ENCODE measurements around the gene FGD3.

FGD3 gene

DNA sequence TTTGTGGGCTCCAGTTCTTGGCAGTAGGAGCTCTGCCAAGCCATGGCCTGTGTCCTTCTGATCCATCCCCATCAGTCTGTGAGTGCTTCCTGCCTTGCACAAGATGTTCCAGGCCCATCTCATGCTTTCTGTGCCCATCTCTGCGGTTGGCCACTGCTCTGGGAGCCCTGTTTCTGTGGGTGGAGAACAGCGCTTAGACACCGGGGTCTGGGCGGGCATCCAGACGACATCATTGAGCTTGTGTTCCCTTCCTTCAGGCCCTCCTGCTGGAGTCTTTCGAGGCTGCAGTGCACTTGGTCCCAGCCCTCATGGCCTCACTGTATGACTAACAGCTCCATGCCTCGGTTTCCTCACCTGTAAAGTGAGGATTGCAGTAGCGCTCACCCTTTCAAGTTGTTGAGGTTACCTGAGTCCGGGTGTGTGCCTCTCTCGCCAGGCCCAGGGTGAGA lies 133.8 kb downstream of the FGD3 start:
- DNase-seq = no peak

DNA sequence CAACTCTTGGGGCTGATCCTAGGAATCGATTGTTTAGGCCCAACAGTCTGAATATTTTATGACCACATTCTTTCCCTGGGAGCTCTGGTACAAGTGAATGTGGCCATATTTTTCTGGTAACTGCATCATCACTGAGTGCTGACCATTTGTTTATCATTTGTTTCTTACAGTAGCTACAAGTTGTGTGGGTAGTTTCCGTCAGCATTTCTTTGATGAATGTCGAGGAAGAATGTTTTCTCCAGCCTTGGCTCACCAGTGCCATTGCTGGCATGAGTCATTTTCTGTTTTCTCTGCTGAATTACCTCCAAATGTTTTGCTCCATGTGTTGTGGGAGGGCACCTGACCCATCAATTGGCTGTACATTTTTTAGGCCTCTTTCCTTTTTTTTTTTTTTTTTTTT lies 134.6 kb downstream of the FGD3 start:
- no peak for DNase-seq

DNA sequence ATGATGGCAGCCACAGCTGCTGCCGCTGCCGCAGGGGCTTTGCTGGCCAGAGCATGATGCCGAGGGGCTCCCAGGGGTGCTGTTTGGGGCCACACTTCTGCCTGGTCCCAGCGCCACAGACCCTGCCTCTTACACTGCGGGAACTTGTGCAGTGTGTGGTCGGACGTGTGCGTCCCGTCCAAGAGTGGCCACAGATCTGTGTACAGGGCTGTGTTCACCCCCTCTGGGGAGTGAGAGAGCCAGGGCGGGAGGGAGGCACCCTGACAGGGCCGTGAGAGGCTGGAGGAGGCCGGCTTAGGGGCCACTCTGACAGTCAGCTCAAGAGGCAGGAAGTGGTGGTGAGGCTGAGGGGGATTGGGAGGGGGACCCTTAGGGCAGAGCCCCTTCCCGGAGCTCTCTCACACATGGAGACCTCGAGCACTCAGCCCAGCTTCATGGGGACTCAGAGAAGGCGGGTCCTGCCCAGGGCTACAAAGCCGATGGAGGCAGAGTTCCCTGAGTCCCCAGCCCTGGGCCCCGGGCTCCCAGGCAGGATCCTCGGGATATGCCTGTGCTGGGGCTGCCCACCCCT lies 135.6 kb downstream of the FGD3 start:
- no peak for DNase-seq

DNA sequence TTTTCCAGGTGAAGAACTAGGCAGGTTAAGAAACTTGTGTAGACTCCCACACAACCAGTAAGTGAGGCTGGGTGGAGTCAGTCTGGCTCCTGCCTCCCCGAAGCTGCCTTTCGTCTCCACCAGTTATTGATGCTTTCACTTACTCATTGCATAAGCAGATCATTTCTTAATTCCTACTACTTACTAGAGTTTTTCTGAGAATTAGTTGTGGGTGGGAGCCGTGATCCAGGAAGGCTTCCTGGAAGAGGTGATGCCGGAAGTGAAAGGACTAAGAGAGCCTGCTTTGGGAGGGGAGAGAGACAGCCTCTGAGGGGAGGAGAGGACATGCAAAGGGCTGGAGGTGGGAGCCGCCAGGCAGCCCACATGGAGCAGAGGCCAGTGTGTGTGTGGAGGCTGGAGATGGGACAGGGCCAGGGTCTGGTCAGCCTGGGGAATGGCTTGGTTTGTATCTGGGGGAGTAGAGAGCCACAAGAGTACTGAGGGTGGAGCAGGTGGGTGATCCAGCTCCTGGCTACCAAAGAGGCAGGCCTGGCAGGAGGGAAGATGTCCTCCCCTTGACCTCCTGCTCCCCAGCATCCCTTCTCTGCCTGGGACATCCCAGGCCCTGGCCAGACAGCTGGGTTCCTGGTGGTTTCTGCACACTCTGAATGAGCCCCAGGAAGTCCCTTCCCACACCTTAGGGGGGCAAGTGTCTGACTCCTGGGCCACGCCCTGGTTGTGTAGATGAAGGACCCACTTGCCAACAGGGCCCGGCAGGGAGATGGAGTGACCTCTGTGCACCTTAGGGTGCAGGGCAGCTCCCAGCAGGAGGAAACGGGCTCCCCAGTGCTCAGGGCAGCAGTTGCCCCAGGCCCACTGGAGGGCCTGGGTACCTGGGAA lies 136.5 kb downstream of the FGD3 start:
- DNase-seq = no peak

DNA sequence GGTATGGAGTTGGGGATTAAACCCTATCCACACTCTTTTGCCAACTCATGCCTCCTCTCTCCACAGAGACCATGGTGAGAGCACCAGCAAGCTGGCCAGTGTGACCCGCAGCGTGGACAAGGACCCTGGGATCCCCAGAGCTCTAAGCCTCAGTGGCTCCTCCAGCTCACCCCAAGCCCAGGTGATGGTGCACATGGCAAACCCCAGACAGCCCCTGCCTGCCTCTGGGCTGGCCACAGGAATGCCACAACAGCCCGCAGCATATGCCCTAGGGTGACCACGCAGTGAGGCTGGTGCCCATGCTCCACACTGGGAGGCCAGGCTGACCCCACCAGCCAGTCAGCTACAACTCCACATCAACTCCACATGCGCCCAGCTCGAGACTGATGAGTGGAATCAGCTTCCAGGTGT lies 137.2 kb downstream of the FGD3 start:
- DNase-seq = no peak

DNA sequence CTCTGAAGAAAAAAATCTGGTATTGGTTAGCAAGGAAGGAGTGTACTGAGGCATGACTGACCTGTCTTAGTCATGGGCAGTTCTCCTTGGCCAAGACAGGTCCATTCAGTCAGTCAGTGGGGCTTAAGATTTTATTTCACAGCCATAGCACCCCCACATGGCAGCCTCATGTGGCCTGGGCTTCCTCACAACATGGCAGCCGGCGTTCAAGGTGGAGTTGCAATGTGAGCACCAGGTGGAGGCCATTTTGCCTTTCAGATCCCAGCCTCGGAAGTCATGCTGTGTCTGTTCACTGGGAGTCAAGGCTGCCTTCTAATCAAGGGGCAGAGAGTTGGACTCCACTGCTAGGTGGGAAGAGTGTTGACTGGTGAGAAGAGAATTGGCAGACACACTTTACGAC lies 138.4 kb downstream of the FGD3 start:
- DNase-seq = no peak
